Stimulated activated CD8-positive, alpha-beta memory T cell treated with anti-CD3 and anti-CD28 coated beads, Interleukin-2, amount 100 ng/mL, for 1 hour (primary cell): ENCODE data around the gene ROBO3.

Experiments
- DNase-seq, 2 donors: peaks; one replicate each; pipeline ENCODE4 v3.0.0-alpha.2; 2020; ENCODE audit warnings: low read depth in 2 of 2

ROBO3 gene

DNA sequence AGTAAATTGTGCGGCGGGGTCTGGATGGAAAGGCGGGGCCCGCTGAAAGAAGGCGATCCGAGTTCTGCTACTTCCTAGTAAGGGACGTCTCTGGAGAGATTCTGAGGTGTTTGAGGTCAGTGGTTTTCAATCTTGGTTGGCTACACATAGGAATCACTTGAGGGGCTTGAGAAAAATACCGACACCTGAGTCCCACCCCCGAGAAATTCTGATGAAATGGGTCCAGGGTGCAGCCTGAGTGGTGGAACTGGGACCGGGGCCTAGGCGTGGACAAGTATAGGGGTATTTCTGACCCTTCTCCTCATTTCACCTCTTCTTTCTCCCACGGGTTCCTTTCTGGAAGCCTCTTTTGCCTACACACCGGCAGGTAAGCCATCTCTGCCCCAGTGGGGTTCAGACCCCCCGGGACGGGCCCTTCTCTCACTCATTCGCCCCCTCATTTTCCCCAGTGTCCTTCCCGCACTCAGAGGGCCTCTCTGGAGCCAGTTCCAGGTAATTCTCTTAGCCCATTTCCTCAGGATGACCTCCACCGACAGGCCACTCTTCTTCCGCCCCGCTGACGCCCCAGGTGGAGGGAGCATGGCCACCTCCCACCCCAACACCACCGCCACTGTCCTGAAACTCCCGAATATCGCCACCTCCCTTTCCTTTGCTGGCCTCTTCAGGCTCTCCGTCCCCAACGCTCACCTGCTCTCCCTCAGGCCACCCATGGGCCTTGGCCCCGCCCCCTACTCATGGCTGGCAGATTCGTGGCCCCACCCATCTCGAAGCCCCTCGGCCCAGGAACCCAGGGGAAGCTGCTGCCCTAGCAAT, 11.8 kb downstream of the ROBO3 start:
- no peak for DNase-seq

DNA sequence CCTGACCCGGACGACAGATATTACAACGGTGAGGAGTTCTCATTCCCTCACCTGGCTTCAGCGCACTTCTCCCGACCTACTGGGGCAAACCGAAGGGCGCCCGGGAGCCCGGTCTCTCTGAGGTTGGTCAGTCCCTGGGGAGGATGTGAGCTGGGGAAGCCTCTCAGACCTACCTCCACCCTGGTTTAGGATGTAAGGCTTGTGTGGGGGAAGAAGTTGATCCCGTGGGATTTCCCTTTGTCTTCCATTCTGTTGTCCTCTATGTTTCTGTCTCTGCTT, 12.3 kb downstream of the ROBO3 start:
- no peak for DNase-seq

DNA sequence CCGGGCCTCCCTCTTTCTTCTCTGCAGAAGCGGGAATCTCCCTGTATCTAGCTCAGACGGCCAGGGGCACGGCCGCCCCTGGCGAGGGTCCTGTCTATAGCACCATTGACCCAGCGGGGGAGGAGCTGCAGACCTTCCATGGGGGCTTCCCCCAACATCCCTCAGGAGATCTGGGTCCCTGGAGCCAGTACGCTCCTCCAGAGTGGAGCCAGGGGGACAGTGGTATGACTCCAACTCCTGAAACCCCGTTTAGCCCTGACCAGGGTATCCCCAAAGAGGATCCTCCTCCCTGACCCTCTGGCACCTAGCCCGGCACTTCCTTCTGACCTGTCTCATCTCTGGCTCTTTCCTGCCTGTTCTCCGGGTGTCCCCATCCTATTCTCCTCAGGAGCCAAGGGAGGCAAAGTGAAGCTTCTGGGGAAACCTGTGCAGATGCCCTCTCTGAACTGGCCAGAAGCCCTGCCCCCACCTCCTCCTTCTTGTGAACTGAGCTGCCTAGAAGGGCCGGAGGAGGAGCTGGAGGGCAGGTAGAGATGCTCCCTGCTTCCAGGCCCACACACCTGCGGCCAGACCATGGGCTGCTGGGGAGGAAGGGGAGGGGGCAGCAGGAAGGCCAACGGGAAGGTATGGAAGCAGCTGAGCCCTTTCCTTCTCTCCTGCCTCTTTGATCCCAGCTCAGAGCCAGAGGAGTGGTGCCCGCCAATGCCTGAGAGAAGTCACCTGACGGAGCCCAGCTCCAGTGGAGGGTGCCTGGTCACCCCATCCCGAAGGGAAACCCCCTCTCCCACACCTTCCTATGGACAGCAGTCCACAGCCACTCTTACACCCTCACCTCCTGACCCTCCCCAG, 12.9 kb downstream of the ROBO3 start:
- DNase-seq: no peak

DNA sequence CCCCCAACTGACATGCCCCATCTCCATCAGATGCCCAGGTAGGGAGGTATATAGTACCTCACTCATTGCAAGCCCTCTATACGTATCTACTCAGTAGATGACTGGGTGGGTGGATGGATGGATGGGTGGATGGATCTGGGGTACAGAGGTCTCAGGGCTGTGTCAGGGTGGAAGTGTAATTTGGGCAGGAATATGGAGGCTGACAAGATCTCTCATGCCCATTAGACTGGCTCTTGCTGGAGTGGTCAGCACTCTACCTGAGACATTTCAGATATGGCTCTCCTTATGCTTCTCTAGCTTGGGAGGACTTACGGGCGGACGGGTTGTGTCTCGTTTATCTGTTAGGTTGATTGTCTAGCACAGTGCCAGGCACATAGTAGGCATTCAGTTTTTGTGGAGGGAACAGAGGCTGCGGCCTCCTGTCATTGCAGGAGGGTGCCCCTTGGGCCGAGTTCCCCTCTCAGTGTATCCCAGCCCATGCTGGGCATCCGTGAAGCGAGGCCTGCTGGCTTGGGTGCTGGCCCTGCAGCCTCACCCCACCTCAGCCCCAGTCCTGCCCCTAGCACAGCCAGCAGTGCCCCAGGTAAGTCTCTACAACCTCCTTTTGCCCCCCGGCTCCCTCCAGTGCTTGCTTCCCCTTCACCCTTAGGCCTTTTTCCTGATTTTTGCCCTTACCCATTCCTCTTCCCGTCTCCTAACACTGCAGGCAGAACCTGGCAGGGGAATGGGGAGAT, 13.7 kb downstream of the ROBO3 start:
- DNase-seq: no peak

DNA sequence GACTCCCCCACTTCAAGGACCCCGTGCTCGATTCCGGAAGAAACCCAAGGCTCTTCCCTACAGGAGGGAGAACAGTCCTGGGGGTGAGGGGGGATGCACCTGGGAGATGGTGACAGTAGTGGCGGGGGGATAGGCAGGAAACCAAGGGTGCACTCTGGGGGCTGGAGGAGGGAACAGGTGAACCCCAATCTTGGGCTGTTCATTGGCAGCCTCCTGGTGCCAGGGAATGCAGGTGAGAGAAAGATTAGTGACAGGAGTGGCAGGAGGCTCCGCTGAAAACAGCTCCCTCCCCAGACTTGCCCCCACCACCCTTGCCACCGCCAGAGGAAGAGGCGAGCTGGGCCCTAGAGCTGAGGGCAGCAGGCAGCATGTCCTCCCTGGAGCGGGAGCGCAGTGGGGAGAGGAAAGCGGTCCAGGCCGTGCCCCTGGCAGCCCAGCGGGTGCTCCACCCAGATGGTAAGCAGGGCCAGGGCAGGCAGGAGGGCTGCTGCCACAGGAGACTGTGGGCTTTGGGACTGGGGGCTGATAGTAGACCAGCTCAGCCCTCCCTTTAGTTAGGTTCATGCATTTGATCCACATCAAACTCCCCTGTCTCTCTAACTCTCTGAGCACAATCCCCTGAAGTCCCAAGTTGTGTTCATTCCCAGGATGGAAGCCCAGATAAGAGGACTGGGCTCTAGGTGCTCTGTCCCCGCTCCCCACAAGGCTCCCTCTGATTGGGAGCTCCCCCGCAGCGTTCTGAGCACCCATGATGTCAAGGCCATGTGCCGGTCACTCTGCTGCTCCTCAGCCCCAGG, 14.5 kb downstream of the ROBO3 start:
- no peak for DNase-seq

DNA sequence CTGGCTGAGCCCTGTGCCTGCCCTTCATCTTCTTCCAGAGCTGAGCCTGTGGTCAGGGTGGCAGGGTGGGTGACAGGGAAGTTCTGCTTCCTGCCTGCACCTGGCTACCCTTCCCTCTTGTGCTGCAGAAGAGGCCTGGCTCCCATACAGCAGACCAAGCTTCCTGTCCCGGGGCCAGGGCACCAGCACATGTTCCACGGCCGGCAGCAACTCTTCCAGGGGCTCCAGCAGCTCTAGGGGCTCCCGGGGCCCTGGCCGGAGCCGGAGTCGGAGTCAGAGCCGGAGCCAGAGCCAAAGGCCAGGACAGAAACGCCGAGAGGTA, 15.0 kb downstream of the ROBO3 start:
- no peak for DNase-seq

DNA sequence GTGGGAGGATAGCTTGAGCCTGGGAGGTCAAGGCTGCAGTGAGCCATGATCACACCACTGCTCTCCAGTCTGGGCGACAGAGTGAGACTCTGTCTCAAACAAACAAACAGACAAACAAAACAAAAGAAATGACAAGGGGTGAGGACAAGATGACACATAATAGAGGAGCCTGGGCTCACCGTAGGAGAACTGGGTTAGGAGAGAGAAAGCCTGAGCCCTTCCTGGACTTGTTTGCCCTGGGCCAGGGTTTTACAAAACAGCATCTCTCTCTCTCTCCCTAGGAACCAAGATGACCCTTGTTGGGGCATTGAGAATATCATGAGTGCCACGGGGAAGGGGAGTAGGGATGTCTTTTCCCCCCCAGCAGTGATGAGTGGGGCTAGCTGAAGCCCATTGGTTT, 15.7 kb downstream of the ROBO3 start:
- no peak for DNase-seq

DNA sequence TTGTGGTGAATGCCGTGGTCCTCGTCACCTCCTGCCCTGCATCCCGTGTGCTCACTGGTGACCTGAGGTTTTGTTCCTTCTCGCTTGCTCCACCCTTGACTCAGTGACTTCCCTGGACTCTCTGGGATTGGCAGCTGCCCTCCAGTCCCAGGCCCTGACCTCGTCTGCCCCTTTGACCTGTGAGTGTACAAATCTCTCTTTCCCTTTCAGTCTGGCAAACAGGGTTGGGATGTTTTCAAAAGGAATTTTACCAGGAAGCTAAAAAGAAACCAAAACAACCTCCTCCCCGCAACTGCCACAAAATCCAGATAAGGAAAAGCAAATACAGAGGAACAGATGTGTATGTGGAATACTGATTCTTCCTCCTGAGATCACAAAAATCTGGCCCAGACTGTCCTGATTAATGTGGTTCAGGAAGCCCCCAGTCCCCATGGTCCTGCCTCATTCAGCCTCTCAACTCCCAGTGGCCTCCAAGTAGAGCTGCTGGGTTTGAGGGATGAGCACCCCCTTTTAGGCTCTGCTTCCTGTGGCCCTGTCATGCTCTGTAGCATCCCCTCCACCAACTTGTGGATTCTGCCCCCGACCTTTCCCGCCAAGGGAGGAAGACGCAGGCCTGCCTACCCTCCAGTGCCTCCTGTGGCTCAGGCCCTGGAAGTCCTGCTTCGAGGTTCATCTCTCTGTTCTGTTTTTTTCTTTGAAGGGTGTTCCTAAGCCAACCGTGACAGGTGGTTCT, 17.3 kb downstream of the ROBO3 start:
- DNase-seq: no peak

DNA sequence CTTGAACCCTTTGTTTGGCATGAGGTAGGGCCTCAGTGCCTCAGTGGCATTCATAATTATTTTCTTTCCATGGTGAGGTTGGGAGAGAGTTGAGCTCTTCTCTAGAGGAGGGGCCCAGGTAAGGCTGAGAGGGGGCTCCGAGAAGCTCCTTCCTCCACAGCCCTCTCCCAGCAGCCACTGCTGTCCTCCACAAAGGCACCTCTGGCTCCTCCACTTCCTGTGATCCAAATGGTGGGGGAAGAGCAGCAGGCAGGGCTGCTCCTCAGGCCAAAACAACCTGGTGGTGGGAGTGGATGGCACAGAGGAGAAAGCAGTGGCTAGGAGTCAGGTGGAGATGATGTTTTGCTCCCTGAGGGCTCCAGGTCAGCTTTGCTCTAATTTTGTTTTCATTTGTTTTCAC, 19.1 kb downstream of the ROBO3 start:
- no peak for DNase-seq

DNA sequence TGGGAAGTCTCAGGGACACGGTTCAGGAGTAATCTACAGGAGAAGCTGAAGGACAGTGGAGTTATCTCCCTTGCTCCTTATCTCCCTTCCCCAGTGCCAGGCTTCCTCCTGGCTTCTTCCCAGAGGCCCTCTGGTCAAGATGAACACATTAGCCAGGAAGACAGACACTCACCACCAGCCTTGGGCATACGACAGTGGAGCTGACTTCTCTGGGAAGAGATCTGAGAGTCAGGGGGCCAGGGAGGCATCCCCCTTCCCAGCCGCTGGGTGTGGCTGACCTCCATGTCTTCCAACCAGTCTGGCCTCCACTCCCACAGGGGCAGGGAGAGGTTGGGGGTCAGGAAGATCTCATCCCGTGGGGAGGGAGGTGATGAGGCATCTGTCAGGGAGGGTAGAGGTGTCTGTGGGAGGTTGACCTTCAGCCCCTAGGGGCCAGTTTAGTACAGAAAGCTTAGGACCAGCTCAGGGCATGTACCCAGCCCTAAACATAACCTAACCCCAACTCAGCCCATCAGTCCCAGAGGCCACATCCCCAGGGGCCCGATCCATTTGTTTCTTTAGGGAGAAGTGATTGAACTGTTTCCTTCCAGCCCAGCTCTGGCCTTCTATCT, 19.7 kb downstream of the ROBO3 start:
- no peak for DNase-seq

DNA sequence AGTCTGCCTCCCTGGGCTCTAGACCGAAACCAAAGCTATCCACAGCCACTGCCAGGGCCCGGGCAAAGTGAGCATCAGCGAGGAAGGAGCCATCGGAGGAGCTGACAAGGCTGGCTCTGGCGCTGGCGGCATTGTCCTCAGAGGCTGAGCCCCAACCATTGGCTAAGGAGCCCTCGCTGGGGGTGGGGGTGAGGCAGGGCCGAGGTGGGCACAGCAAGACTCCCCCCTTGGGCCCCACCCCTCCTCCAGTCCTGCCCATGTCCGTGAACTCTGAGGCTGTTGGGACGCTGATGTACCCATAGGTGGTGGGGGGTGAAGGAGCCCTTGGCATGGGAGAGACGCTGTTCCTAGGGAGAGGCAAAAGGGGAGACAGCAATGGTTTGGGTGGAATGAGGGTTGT, 21.2 kb downstream of the ROBO3 start:
- DNase-seq: no peak

DNA sequence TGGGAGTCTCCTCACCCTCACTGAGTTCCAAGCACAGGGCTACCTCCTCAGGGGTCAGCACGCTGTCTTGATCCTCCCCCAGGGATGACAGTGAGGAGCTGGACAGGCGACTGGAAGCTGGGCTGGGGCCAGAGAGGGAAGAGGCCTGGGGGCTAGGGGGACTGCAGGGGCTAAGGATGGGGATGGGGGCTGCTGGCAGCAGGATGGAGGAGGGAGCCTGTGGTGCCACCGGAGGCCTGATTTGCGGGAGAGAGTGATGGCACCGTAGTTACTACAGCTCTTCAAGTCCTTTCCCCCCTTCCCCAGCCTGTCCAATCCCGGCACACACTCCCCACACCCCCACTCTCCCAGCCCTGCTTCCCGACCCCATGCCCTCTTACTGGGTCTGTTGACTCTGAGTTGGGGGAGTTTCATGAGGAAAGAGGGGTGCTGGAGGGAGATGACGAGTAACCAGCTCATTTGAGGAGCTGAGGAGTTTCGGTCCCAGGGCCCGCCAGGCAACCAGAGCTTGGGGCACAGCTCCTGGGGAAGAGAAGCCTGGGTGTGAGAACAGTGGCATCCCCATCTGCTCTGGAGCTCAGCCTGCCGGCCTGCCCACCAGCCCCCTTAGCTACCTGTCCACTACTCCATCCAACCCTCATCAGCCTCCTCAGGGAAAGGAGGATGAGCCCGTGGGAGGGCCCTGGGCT, 21.9 kb downstream of the ROBO3 start:
- no peak for DNase-seq

DNA sequence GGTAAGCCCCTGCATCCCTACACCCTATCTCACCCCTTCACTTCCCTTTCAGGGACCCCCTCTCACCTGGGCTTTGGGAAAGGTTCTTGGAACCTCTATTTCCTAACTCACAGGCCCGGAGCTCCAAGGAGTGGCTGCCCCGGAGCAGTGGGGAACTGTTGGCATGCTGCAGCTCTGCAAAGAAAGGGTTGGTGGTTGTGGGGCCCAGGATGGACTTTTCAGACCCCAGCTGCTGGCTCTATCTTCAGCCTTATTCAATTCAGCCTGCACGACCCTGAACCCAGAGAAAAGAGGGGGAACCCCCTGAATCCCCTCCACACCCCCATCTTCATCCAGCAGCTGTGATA, 22.4 kb downstream of the ROBO3 start:
- DNase-seq: no peak

DNA sequence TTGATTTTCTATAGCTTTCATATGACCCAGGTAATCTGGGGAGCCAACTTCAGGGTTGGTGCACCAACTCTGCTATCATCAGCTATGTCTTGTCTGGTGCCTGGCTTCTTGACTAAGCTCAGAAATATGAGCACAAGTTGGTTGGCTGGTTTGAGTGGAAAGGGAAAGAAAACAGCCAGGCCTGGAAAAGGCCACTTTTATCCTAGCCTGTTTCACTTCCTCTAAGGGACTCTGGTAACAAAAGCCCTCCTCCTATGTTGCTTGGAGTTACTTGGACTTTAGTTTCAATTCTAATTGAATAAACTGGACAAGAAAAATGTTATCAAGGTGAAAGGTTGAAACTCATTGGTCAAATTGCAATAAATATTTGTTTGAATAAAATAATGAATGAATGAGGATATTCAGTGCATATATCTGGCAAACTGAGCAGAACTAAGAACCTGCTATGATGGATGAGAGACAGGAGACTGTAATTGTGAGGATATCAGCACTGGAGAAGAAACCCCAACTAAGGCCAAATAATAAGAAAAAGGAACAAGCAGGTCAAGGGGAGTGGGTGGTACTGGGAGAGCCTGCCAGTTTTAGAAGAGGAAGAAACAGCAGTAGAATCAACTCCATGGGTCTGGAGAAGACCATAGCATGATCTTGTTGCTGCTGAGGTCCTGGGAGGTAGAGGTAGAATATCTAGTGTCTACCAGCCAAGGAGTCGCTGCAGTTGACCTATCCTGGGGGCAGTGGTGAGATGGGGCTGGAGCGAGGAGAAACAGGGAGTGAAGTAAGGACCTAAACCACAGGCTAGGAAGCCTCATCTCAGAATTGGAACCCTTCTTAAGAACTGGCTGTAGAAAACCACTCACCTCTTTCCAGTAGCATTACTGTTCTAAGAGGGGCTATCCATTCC, 24.2 kb downstream of the ROBO3 start:
- no peak for DNase-seq

DNA sequence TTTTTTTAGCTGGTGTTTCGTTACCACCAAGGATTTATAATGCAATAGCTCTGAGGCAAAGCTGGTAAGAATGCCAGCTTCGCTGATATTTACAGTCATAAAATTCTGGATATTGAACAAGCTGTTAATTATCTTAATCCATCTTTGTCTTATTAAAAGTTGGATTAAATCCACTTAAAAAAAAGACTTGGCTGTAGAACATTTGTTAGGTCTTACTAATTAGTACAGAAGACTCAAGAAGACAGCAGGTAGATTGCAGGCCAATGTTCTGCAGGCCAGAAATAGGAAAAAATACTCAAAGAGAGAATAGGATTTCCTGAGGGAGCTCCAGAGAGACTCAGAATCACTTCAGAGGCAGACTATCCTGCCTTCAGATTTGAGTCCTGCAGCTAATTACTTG, 24.9 kb downstream of the ROBO3 start:
- no peak for DNase-seq

DNA sequence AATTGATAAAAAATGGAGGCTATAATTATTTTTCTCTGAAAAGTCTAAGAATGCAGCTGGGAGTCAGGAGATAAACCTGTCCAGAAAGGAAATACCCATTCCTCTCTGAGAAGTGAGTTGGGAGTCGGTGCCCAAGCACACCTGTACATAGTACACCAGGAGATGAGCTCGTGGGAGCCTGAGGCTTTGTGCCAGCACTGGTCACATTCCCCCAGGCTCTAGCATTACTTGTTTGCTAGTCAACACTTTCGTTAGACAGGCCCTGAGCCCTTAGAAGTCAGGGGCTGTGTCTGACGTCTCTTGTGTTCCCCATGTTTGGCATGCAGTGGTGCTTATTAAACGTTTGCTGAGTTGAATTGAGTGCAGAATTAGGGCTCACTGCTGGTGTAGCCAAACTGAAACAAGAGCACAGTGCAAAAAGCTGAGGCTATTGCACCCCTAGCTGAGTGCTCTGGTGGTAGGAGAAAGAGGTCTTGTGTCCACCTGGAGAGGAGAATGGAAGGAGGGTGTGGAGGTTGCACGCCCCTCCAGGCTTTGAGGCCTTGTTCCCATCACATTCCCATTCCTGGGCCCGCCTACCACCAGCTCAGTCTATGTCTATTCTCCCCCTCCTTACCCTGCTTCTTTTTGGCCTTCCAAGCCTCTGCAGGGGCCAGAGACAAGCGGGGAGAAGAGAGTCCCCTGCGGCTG, 25.6 kb downstream of the ROBO3 start:
- DNase-seq: no peak

DNA sequence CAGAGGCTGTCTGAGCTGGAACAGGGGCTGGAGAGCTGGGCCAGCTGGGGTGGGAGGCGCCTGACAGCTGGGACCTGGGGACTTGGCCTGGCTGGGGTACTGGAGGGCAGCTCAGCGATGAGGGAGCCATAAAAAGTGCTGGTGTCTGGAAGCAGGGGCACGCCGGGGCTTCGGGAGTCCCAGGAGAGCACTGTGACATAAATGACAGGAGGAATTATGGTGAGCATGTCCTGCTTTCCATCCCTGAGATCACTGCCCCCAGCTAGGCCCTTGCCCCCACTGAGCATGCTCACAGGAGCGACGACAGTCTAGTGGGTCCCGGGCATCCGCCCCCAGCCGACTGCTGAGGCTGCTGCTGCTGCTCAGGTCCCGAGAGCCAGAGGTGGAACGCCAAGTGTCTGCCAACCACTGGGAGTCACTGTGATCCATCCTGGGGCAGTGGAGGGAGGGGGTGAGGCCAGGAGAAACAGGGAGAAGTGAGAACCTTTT, 26.2 kb downstream of the ROBO3 start:
- DNase-seq: no peak

DNA sequence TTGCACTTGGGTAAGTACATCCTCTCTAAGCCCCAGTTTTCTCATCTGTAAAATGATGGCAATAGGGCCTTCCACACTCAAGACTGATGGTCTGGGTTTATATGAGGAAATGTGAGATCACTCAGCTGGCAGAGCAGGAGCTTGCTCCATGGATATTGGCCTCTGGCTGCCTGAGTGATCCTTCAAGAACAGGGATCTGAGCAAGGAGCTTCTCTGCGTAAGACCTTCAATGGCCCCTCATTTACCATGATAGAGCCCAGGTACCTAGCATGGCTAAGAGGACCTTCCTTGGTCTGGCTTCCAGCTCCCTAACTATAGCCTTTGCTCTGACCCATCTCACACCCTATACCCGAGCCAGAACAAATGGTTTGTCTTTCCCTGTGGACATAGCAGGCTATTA, 26.9 kb downstream of the ROBO3 start:
- no peak for DNase-seq
